ENCODE data around the gene AJAP1.

AJAP1 gene

DNA sequence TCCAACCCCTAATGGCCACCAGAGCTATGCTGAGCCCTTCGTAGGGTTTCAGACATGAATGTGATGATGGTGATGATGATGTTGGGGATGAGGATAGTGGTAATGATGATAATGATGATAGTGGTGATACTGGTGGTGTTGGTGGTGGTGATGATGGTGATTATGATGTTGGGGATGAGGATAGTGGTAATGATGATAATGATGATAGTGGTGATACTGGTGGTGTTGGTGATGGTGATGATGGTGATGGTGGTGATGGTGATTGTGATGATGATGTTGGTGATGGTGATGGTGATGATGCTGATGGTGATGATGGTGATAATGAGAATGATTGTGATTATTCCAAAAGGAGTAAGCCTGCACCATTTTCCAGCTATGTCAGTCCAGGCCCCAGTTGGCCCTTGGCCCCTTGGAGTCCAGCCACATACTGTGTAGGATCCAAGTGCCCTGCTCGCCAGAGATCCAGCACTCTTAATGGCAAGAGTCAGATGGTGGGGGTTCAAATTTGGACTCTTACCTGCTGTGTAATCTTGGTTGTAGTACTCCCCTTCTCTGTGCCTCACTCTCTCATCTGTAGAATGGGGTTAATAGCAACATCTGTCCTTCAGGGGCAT, 28.3 kb downstream of the AJAP1 start:
- no peak for DNase-seq (ENCODE audit: low read depth in 2 of 2)

DNA sequence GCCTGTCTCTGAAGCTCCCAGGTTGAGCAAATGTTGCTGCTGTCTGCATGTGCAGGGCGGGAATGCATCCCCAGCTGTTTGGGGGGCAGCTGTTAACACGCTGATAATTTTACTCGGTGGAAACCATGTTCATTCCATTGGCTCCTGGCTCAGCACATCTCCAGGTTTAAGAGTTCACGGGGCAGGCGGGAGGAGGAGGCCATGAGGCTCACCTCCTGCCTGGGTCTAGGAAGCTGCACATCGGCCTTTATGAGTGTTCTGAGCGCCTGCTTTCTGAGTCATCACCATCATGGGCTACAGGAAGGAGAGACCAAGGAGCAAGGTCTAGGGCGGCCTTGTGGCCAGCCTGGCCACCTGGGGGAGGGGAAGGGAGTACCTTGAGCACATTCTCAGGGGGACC, 29.7 kb downstream of the AJAP1 start:
- DNase-seq (ENCODE audit: low read depth in 2 of 2), result no peak

DNA sequence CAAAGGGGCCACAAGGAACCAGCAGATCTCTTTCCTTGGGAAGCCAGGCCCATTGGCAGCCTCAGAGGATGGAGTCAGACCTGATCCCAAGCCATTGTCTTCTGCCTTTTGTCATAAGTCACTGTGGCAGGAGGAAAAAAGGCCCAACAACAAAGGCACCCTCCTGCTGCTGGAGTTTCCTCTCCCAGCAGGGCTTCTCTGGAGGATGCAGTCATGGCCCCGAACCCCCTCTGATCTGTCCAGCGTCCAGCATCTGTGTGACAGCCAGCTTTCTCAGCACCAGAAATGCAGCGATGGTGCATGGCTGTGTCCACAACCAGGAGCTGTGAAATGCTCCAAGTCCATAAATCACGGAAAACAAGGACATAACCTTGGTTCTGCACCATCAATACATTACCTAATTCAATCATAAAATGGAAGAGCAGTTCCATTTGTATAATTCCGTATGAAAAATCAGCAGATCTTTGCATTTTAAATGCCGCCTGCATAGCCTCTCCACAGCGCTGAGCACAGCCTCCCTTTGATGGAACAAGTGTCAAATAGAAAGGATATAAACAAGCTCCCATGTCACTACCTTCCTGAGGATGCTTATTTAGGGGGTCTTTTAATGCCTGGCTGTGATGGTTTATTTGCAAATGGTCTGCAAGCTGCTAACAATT, 30.6 kb downstream of the AJAP1 start:
- no peak for DNase-seq (ENCODE audit: low read depth in 2 of 2)

DNA sequence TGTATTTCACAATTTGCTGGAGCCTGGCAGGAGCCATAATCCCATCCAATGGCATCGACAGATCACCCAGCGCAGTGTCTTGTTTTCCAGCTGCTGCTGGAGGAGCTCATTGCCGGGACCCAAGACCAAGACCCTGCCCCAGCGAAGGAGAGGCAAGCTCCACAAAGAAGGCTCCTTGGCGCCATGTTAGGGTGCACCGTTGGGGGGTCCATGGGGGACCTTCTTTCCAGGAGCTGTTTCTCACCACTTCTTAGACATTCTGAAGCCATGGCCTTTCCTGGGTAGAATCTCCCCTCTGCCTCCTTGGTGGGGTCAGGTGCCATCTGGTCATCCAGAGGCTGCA, 31.1 kb downstream of the AJAP1 start:
- no peak for DNase-seq (ENCODE audit: low read depth in 2 of 2)

DNA sequence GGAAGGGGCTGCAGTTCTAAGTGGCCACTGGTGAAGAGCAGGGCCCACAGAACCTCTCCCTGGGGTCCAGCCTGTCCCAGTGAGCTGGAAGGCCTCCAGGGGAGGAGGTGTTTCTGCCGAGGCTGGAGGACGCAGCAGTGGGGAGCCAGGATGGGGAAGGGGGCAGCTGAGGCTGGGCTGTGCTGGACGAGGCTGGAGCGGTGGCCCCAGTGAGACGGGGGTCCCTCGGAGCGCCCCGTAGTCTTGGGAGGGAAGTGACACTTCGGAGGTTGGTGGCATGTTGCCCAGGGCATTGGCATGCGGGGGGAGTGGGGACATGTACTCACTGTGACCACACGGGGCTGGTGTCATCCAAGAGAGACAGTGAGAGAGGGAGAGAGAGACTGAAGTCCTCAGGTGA, 33.5 kb downstream of the AJAP1 start:
- no peak for DNase-seq (ENCODE audit: low read depth in 2 of 2)

DNA sequence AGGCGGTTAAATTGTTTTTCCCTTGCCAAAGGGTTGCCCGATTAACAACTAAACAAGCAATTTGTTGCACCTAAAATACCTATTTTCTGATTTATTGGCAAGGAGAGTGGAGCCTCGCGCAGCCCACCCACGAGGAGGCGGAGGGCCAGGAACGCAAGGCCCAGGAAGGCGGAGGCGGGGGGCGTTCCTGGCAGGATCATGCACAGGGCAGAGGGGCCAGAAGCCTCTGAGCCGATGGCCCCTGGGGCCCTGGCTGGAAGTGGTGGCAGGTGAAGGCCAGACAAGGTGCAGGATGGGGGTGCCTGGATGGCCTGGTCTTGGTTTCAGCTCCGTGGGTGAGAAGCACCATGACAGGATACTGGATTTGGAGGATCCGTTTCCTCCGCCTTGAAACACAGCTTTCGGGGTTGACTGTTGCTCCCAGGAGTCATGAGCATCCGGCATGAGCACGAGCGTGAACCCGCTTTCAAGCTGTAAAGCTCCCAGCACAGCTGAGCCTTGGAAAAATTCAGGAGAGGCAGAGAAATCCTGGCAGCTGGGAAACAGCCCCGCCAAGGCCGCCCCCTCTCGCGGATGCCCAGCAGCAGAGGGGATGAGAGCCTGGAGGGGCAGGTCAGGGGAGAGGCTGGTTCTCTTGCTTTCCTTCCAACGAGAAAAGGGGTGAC, 35.0 kb downstream of the AJAP1 start:
- no peak for DNase-seq (ENCODE audit: low read depth in 2 of 2)

DNA sequence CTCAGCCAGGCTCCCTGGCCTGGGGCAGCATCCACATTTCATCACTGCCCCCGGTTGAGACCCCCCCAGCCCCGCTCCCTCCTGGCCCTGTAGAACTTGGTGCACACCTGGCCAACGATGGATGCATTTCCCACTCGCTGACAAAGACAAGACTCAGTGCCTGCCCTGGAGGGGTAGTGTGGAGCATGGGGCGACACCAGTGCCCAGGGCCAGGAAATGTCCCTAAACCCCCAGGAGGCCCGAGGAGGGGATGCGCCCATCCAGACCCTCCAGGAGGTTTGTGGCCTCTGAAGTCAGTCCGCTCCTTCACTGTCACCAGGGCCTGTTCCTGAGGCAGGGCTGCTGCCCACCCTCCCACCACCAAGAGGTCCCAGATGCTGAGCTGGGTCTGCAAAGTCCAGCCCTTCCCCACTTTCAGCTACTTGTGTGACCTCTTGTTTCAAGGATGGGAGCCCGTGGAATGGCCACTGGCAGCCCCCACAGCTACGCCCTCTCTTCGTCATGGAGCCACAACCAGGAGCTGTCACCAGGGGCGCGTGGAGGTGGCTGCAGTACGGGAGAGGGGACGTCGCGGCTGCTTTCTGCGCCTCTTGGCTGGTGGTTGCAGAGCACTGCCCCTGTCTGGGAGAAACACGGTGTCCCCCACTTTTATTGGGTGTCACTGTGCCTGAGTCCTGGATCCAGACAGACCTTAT, 35.7 kb downstream of the AJAP1 start:
- no peak for DNase-seq (ENCODE audit: low read depth in 2 of 2)

DNA sequence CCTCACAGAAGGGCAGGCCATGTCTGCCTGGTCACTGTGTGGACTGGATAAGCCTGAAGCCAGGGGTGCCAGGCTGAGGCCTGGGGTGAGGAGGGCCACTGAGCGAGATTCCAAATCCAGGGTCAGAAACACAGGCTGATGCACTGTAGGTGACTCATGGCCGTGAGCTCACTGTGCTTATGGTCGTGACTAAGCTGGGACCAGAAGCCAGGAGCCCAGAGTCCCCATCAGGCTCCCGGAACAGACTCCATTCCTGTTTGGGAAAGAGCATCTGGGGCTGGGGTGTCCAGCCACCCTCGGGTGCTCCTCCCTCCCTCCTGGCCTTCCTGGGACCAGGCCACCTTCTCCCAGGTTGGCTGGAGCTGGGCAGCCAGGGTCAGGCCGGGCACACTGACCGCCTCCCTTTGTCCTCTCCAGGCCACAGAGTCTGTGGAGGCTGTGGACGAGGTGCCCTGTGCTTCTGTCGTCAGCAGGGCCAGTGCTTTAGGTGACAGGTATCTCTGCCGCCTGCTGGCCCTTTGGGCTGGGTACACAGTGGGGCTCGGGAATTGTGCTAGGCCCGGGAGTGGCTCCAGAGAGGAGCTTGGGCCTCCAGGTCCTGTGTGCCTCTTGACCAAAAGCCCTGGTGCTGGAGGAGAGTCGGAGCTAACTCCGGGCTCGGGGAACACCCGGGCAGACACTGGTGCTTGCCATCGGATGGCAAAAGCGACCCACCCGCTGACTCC, 36.7 kb downstream of the AJAP1 start:
- no peak for DNase-seq (ENCODE audit: low read depth in 2 of 2)

DNA sequence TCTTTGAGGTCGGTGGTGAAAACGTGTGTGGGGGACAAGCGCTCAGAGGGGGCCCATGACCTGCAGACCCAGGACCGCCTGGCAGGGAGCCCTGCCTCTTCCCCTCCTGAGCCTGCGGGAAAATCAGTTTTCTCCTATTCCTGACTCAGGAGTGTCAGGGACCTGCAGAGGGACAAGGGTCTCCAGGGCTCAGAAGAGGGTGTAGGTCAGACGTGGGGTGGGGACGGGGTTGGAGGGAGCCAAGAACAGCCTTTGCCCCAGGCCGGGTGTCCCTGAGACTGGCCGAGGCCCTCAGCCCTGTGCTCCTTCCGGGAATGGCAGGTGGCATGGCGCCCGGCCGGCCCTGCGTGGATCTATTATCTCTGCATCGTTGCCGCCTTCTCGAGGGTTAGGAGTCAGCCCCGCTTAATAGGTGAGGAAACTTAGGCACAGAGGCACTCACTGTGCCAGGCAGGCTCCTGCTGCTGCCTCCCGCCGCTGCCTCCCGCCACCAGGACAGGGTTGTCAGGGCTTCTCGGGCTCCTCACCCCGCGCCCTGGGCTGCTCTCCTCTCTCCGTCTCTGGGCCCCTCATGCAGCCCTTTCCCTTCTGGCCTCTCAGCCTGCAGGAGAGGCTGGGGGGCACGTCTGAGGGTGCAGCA, 37.5 kb downstream of the AJAP1 start:
- no peak for DNase-seq (ENCODE audit: low read depth in 2 of 2)

DNA sequence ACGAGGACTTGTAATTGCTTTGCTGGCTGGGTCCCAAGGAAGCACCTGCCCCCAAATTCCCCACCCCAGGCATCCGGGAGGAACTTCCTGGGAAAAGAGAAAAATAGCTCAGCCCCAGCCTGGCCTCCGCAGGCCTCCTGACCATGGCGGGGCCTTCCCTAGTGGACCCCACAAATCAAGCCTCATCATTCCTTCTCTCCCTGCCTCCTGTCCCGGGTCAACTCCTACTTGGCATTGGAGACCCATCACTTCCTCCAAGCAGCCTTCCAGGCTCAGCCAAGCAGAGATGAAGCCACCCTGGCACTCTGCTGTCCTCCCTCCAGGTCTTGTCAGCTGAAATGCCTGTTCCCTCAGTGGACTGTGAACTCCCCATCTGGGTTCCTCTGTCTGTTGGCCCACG, 38.0 kb downstream of the AJAP1 start:
- DNase-seq (ENCODE audit: low read depth in 2 of 2), result no peak

DNA sequence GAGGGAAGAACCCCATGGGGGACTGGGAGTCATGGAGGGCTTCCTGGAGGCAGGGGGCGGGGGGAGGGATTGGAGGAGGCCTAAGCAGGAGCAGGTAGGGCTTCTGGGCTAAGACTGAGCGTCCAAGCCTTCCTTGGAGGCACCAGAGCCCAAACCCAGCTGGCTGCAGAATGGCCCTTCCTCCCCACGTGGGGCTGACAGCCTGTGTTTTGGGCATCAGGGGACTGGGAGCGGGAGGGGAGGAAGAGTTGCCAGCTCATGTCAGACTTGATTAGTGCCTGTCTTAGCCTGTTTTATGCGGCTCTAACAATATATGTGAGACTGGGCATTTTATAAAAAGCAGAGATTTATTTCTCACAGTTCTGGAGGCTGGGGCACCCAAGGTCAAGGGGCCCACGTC, 38.9 kb downstream of the AJAP1 start:
- no peak for DNase-seq (ENCODE audit: low read depth in 2 of 2)

DNA sequence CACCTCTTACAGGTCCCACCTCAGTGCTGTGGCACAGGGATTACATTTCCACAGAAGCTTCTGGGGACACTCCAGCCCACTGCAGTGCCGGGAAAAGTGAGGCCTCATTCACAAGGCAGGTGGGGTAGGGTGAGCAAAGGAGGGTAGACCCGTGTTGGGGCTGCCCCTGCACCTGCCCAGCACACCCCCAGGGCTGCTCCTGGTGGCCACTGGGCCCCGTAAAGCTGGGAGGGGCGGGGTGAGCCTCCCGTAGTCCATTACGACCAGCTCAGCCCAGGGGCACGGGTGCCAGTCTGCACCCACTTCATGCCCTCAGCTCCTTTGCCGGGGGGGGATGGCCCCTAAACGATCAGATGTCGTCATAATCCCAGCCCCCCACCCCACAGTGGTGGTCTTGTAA, 39.5 kb downstream of the AJAP1 start:
- DNase-seq (ENCODE audit: low read depth in 2 of 2), result no peak

DNA sequence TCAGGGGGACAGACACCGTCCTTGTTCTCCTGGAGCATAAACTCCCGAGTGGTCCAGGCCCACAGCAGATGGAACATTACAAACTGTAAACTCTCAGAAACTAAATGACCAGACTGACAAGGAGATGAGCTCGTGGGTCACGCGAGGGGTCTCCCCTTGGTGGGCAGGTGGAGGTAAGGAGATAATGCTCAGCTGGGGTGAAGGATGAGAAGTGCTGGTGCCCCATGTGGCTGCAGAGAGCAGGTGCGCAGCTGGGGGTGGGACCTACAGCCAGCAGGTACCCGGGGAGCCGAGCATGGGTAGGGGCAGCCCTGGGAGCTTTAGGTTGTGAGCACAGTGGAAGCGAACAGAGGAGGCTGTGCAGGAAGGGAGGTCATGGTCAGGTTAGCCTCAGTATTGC, 40.1 kb downstream of the AJAP1 start:
- DNase-seq (ENCODE audit: low read depth in 2 of 2), result no peak

DNA sequence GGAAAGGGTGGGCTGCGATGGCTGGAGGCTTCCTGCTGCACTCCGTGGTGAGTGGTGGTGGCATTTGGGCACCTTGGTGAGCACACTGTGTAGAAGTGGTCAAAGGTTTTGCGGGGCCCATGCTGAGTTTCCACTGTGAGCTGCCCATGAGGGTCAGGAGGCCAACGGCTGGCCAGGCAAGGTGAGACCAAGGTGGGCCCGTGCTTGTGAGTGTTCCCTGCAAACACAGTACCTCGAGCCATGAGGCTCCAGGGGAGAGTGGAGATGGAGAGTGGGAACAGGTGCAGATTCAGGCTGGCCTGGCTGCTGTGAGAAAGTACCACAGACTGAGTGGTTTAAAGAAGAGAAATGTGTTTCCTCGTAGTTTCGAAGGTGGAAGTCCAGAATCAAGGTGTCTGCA, 40.8 kb downstream of the AJAP1 start:
- no peak for DNase-seq (ENCODE audit: low read depth in 2 of 2)

DNA sequence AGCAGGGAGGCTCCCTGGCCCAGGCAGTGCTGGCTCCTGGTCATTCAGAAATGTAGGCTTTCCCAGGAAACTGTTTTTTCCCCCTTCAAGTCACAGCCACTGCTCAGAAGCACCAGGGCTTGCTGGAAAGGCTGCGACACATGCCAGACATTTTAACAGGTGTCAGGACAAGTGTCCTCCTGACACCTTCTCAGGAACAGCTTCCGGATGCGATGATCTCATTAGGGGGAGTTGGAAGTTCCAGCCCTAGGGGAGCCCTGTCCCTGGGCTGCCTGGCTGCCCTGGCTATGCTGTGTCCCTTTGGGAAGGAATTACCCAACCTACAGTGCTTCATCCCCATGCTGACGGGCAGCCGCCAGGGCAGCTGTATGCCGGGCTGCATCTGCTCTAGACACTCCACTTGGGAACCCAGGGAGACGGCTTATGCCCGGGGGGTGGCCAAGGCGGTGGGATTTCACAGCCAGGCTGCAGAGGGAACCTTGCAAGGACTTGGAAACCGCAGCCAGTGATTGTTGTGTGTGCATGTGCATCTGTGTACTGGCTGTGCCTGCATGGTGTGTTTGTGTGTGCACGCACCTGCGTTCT, 41.8 kb downstream of the AJAP1 start:
- DNase-seq (ENCODE audit: low read depth in 2 of 2), result no peak

DNA sequence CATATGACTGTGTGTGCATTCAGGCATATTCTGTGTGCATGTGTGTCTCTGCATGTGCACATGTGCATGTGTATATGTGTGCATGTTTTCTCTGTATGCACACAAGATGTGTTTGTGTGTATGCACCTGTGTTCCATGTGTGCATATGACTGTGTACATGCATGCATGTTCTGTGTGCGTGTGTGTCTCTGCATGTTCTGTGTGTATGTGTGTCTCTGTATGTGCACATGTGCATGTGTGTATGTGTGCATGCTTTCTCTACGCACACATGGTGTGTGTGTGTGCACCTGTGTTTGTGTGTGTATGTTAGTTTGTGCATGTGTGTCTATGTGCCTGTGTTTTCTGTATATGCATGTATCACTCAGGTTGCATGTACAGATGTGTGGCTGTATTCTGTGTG, 42.3 kb downstream of the AJAP1 start:
- DNase-seq (ENCODE audit: low read depth in 2 of 2), result no peak

DNA sequence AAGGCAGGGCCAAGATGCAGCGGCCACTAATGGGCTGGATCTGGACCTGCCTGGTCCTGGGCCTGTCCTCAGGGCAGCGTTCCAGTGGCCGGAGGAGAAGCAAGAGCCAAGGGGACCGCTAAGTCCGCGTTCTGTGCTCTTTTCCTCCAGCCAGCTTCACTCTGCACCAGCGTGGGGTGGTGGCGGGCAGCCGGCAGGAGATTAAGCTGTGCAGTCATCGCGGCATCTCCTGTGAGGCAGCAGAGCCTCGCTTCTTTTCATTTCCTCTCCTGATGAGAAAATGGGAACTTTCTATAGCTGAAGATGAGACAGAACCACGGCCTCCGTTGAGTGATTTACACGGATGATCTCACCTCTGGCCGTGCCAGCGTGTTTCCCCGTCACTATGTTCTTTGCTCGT, 43.4 kb downstream of the AJAP1 start:
- DNase-seq (ENCODE audit: low read depth in 2 of 2), result no peak

DNA sequence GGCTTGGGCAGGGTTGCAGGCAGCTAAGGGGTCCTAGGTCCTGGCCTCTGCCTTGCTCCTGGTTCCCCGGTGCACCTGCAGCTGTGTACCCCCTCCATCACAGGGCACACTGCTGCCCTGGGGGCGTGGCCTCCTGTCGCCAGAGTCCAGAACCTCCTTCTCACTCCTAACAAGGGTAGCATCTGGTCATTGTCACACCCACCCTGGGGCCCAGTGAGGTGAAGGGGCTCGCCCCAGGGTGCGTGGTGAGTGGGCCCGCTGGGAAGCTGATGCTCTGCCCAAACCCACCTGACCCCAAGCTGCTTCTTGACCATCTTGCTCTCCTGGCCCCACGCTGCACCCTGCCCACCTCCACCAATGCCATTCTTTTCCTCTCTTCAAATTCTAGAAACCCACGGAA, 44.5 kb downstream of the AJAP1 start:
- DNase-seq (ENCODE audit: low read depth in 2 of 2), result no peak

DNA sequence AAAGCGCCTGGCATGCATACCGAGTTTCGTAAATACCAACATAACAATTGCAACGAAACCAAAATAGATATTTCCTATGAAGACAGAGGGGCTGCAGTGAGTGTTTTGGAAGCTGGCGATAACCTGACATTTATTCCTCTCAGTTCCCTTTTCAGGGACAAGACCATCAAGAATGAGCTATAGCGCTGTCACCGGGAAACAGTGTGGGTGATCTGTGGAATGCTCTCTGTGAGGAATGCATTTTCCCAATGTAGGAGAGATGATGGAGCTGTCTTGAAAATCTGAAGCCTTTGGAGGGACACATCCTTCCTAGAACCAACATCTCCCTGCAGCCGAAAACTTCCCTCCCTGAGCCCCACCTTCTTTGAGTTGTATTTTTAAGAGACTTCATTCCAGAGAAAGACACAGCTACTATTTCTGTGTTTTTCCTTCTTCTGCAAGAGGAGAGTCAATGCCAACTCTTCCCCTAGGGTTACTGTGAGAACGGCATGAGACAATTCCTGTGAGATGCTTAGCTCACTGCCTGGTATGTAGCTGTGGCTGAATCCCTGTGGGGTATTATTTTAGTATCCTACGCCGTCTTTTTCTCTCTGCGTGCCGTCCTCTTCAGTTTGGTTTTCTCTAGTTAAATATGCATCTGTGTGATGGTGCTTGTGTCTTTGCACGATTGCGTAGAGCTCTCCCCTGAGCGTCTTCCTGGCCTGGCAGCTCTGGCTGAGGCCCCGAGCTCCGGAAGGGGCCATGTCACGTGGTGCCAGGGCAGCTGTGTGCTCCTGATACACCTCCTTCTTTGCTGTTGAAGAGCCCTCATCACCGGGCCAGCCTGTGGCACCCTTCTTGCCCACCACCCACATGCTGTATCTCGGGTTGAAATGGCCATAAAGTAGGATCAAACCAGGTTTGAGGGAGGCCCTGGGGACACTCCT, 45.2 kb downstream of the AJAP1 start:
- no peak for DNase-seq (ENCODE audit: low read depth in 2 of 2)

DNA sequence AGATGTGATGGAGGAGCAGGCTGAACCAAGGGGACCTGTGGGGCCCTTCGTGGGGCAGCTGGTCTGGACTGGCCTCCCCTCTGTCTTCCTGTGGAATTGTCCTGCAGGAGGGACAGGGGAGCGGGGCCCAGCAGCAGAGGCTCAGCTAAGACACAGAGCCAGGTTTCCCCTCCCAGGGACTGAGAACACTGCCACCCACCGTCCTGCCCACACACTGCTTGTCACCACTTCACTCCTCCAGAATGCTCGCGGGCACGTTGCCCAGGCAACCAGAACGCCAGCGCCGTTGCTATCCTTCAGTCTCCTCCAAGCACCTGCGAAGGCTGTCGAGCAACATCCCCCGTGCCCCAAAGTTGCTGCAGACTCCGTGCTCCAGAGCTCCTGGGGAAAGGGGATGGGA, 46.4 kb downstream of the AJAP1 start:
- no peak for DNase-seq (ENCODE audit: low read depth in 2 of 2)
